CD14-positive monocyte (primary cell): ENCODE results near the gene TEKTIP1. TPM values are rescaled to one million over a fixed set of nuclear protein-coding genes. Genes with fewer than 3 reads are reported as not detected.

Experiments
- DNase-seq, 3 donors: peaks; one replicate each; pipeline ENCODE4 v3.0.0-alpha.2; 2011 to 2022
- H2AFZ ChIP-seq: 2 replicates; pipeline ENCODE4 v1.6.0; 2012; ENCODE audit warnings: mild to moderate bottlenecking, low read depth, low read length, inconsistent platforms; ENCODE audit not compliant: insufficient read depth, poor library complexity, severe bottlenecking
- H3K27ac ChIP-seq, 2 donors: 1 replicate in 1 of 2; 2 replicates in 1 of 2; pipeline ENCODE4 v1.5.1; 2012 to 2013; ENCODE audit warnings: low read length in 2 of 2, control low read depth in 1 of 2, inconsistent platforms in 1 of 2, low read depth in 1 of 2, mild to moderate bottlenecking in 1 of 2
- H3K27me3 ChIP-seq, 2 donors: one replicate each; pipeline versions ENCODE4 v1.6.0 to v1.6.1; 2011 to 2013; ENCODE audit warnings: low read length in 2 of 2; ENCODE audit not compliant: control insufficient read depth in 2 of 2, insufficient read depth in 2 of 2
- H3K36me3 ChIP-seq, 2 donors: replicated peaks in 1 of 2; 1 replicate in 1 of 2; 2 replicates in 1 of 2; pipeline versions ENCODE4 v1.5.1 to v1.6.1; 2012 to 2013; ENCODE audit warnings: low read length in 2 of 2, control low read depth in 1 of 2, inconsistent platforms in 1 of 2, mild to moderate bottlenecking in 1 of 2; ENCODE audit not compliant: insufficient read depth in 2 of 2, control insufficient read depth in 1 of 2
- H3K4me1 ChIP-seq, 2 donors: 1 replicate in 1 of 2; 2 replicates in 1 of 2; pipeline versions ENCODE4 v1.5.1 to v1.6.1; 2012 to 2013; ENCODE audit warnings: low read length in 2 of 2, control low read depth in 1 of 2, inconsistent platforms in 1 of 2, mild to moderate bottlenecking in 1 of 2, moderate library complexity in 1 of 2; ENCODE audit not compliant: insufficient read depth in 2 of 2, control insufficient read depth in 1 of 2
- H3K4me2 ChIP-seq: replicated peaks from 2 replicates; pipeline ENCODE3; 2012; ENCODE audit warnings: low read length, moderate library complexity, mild to moderate bottlenecking; ENCODE audit not compliant: poor library complexity, severe bottlenecking; ENCODE audit errors: extremely low read depth
- H3K4me3 ChIP-seq, 3 experiments: fragments of 200-600 bp in 1 of 3; sonication (generic) in 1 of 3; replicated peaks in 1 of 3; 1 replicate in 2 of 3; 2 replicates in 1 of 3; pipeline ENCODE4 v1.5.1; 2011 to 2013; ENCODE audit warnings: low read length in 3 of 3, mild to moderate bottlenecking in 3 of 3, control low read depth in 2 of 3, low read depth in 2 of 3, inconsistent platforms in 1 of 3, moderate library complexity in 1 of 3
- H3K79me2 ChIP-seq: 2 replicates; pipeline ENCODE4 v1.6.0; 2012; ENCODE audit warnings: mild to moderate bottlenecking, control low read depth, inconsistent platforms, low read length, moderate library complexity; ENCODE audit not compliant: insufficient read depth
- H3K9ac ChIP-seq: 2 replicates; pipeline ENCODE4 v1.6.0; 2017; ENCODE audit warnings: low read length, mild to moderate bottlenecking; ENCODE audit not compliant: insufficient read depth, poor library complexity, severe bottlenecking
- H3K9me3 ChIP-seq, 2 donors: replicated peaks in 1 of 2; 1 replicate in 1 of 2; 2 replicates in 1 of 2; pipeline versions ENCODE4 v1.5.1 to v1.6.1; 2012 to 2013; ENCODE audit warnings: low read length in 2 of 2, control low read depth in 1 of 2; ENCODE audit not compliant: control insufficient read depth in 1 of 2, insufficient read depth in 1 of 2
- H4K20me1 ChIP-seq: 2 replicates; pipeline ENCODE4 v1.6.0; 2012; ENCODE audit warnings: mild to moderate bottlenecking, low read length, control low read depth, moderate library complexity; ENCODE audit not compliant: insufficient read depth
- H3K27ac Mint-ChIP-seq, 7 donors: one replicate each; pipeline ENCODE4 v1.8.0; 2020; ENCODE audit warnings: mild to moderate bottlenecking in 7 of 7, mixed read lengths in 7 of 7, moderate library complexity in 6 of 7, inconsistent platforms in 2 of 7
- H3K27me3 Mint-ChIP-seq, 3 donors: one replicate each; pipeline ENCODE4 v1.8.0; 2021 to 2022; ENCODE audit warnings: low read depth in 3 of 3, mild to moderate bottlenecking in 3 of 3, mixed read lengths in 3 of 3, moderate library complexity in 3 of 3, inconsistent platforms in 1 of 3
- H3K36me3 Mint-ChIP-seq, 2 donors: one replicate each; pipeline ENCODE4 v1.8.0; 2020; ENCODE audit warnings: mixed read lengths in 2 of 2, inconsistent platforms in 1 of 2, mild to moderate bottlenecking in 1 of 2
- H3K4me1 Mint-ChIP-seq: one replicate; pipeline ENCODE4 v1.8.0; 2020; ENCODE audit warnings: mild to moderate bottlenecking, mixed read lengths
- H3K4me3 Mint-ChIP-seq, 2 donors: one replicate each; pipeline ENCODE4 v1.8.0; 2020; ENCODE audit warnings: mild to moderate bottlenecking in 2 of 2, mixed read lengths in 2 of 2, moderate library complexity in 1 of 2
- H3K9me3 Mint-ChIP-seq, 7 donors: one replicate each; pipeline ENCODE4 v1.8.0; 2020 to 2022; ENCODE audit warnings: mixed read lengths in 7 of 7, mild to moderate bottlenecking in 6 of 7, moderate library complexity in 6 of 7, inconsistent platforms in 2 of 7
- CTCF ChIP-seq: fragments of 200-600 bp; IDR thresholded peaks from one replicate; pipeline ENCODE4 v1.8.0; 2022; ENCODE audit warnings: antibody characterized with exemption, mild to moderate bottlenecking
- WGBS: methylation state at CpG from one replicate; pipeline ENCODE4 v1.1.5; 2013; ENCODE audit warnings: missing lambda C conversion rate; ENCODE audit not compliant: insufficient coverage; 5-methylcytosine and 5-hydroxymethylcytosine counted together
- intact Hi-C, 2 donors: fragments of 100-400 bp; cut with micrococcal nuclease; formaldehyde crosslinking; loops; one replicate each; pipeline versions ENCODE4 v1.15.0 to v1.15.1; 2023
- polyA plus RNA-seq, 3 donors: library from polyadenylated mRNA; depleted of rRNA in 1 of 3; unstranded in 2 of 3; stranded (reverse) in 1 of 3; fragments of 300-500 nt in 2 of 3; fragments of >200 nt in 1 of 3; fragmentation: Illumina TruSeq in 2 of 3; gene quantifications; 1 replicate in 2 of 3; 2 replicates in 1 of 3; pipeline ENCODE4 v1.2.3, GENCODE V29; 2012 to 2021
- small RNA-seq: library from RNA; depleted of rRNA; stranded (forward); fragments of <200 nt; gene quantifications from one replicate; pipeline ENCODE3, GENCODE V24; 2012; ENCODE audit warnings: low read depth; ENCODE audit not compliant: insufficient read length

Gene TEKTIP1
- polyA plus RNA-seq, 3 donors, result 1.8 TPM; not detected in 2

- intact Hi-C loops, result no loop called here
- Histone ChIP-seq H3K4me1 (no peaks in the 10 kb centered on the region), H2AFZ (no peak overlapping the region), H3K9me3 (peaks cover 5 to 12% of the 10 kb centered on the region in 2 donors), H3K27me3 (no peaks in the 10 kb centered on the region), H3K27ac (no peak overlapping the region), H3K79me2 (no peaks in the 10 kb centered on the region), H3K4me3 (no peak overlapping the region), H3K9ac (no peak overlapping the region), H3K4me2 (no peak overlapping the region), H4K20me1 (no peaks in the 10 kb centered on the region), H3K36me3 (no peaks in the 10 kb centered on the region)
- no peaks in the 10 kb centered on the region for H3K4me1 Mint-ChIP-seq
- no peak overlapping the region for H3K4me3 Mint-ChIP-seq
- H3K9me3 Mint-ChIP-seq, result peaks cover 5 to 18% (median 11%) of the 10 kb centered on the region in 7 donors
- H3K27ac Mint-ChIP-seq, result no peak overlapping the region
- H3K27me3 Mint-ChIP-seq, result peaks cover 4 to 11% (median 6%) of the 10 kb centered on the region in 3 donors
- WGBS, result 98% methylated on average over 9 of the region's 9 CpGs
- no peaks in the 10 kb centered on the region for H3K36me3 Mint-ChIP-seq
- no peak for DNase-seq
- no peak for TF ChIP-seq CTCF
Measured at GRCh38 chr19:3591876-3592613, 53.1 kb downstream of the TEKTIP1 start.

- H3K27me3 Mint-ChIP-seq, result peaks cover 3 to 10% (median 6%) of the 10 kb centered on the region in 3 donors
- H4K20me1 ChIP-seq, result no peaks in the 10 kb centered on the region
- H3K9me3 Mint-ChIP-seq, result peaks cover 5 to 18% (median 11%) of the 10 kb centered on the region in 7 donors
- intact Hi-C loops, result no loop called here
- TF ChIP-seq CTCF, result no peak
- peaks cover 5 to 12% of the 10 kb centered on the region in 2 donors for H3K9me3 ChIP-seq
- no peak overlapping the region for H3K4me3 Mint-ChIP-seq
- H2AFZ ChIP-seq, result no peak overlapping the region
- 72% methylated on average over 11 of the region's 11 CpGs for WGBS
- H3K36me3 Mint-ChIP-seq, result no peaks in the 10 kb centered on the region
- no peaks in the 10 kb centered on the region for H3K79me2 ChIP-seq
- H3K27ac Mint-ChIP-seq, result no peak overlapping the region
- H3K4me3 ChIP-seq, result no peak overlapping the region
- no peaks in the 10 kb centered on the region for H3K36me3 ChIP-seq
- no peak for DNase-seq
- H3K4me2 ChIP-seq, result no peak overlapping the region
- H3K9ac ChIP-seq, result no peak overlapping the region
- no peak overlapping the region for H3K27ac ChIP-seq
- no peaks in the 10 kb centered on the region for H3K4me1 ChIP-seq
- no peaks in the 10 kb centered on the region for H3K27me3 ChIP-seq
- no peaks in the 10 kb centered on the region for H3K4me1 Mint-ChIP-seq
Measured at GRCh38 chr19:3593156-3593555, 54.2 kb downstream of the TEKTIP1 start.

Small RNA genes lying within 50 kb of the gene (small RNA-seq; reads per million reads assigned to genes)
- not detected for gene AC005786.1
- gene RF00212, result not detected

Other genes starting within 250 kb of the TEKTIP1 start
- gene NFIC, start 172.6 kb upstream of the TEKTIP1 start, polyA plus RNA-seq, result 10 to 100 TPM in 2 of 3 donors, 1 to 10 TPM in 1; 7.0 to 13.8 (median 11.5) TPM
- gene SMIM24, start 58.6 kb upstream of the TEKTIP1 start, polyA plus RNA-seq, result under 1 TPM in 1 of 3 donors, not detected in 2; 0.30 TPM
- gene SMIM44, start 55.7 kb upstream of the TEKTIP1 start, polyA plus RNA-seq, result not detected
- gene DOHH, start 38.5 kb upstream of the TEKTIP1 start, polyA plus RNA-seq, result 1 to 10 TPM; 3.7 to 4.2 (median 4.1) TPM
- 10 to 100 TPM in 1 of 3 donors, 1 to 10 TPM in 2; 7.7 to 44.6 (median 9.4) TPM for gene FZR1, start 32.9 kb upstream of the TEKTIP1 start, polyA plus RNA-seq
- 100 to 1,000 TPM in 1 of 3 donors, 10 to 100 TPM in 2; 47.9 to 150 (median 55.5) TPM for gene MFSD12, start 18.4 kb downstream of the TEKTIP1 start, polyA plus RNA-seq
- gene HMG20B, start 33.8 kb downstream of the TEKTIP1 start, polyA plus RNA-seq, result 10 to 100 TPM; 52.4 to 58.8 (median 56.5) TPM
- under 1 TPM in 1 of 3 donors, not detected in 2; 0.03 TPM for gene GIPC3, start 46.3 kb downstream of the TEKTIP1 start, polyA plus RNA-seq
- under 1 TPM in 1 of 3 donors, not detected in 2; 0.05 TPM for gene TBXA2R, start 67.7 kb downstream of the TEKTIP1 start, polyA plus RNA-seq
- 10 to 100 TPM in 1 of 3 donors, 1 to 10 TPM in 2; 2.5 to 19.4 (median 3.0) TPM for gene CACTIN, start 87.6 kb downstream of the TEKTIP1 start, polyA plus RNA-seq
- gene PIP5K1C, start 161.3 kb downstream of the TEKTIP1 start, polyA plus RNA-seq, result 10 to 100 TPM in 2 of 3 donors, 1 to 10 TPM in 1; 6.5 to 19.5 (median 10.1) TPM
- under 1 TPM in 1 of 3 donors, not detected in 2; 0.01 TPM for gene TJP3, start 169.2 kb downstream of the TEKTIP1 start, polyA plus RNA-seq
- 10 to 100 TPM; 14.5 to 23.1 (median 16.1) TPM for gene APBA3, start 222.5 kb downstream of the TEKTIP1 start, polyA plus RNA-seq
- gene MRPL54, start 223.5 kb downstream of the TEKTIP1 start, polyA plus RNA-seq, result 100 to 1,000 TPM in 2 of 3 donors, 10 to 100 TPM in 1; 39.9 to 133 (median 115) TPM
- gene RAX2, start 233.1 kb downstream of the TEKTIP1 start, polyA plus RNA-seq, result not detected
- gene MATK, start 247.2 kb downstream of the TEKTIP1 start, polyA plus RNA-seq, result under 1 TPM; 0.20 to 0.44 (median 0.35) TPM